DOHH2 (cell line): ENCODE measurements around the gene EFS.

Experiments used
- H3F3A ChIP-seq: fragments of 200-600 bp; sonication (generic), shearing (Covaris generic); 2 replicates; pipeline ENCODE4 v1.6.0; 2016; ENCODE audit warnings: antibody characterized with exemption, mild to moderate bottlenecking; ENCODE audit not compliant: control insufficient read depth, insufficient read depth
- H3K27ac ChIP-seq: fragments of 200-600 bp; sonication (generic); 2 replicates; pipeline ENCODE4 v1.5.1; 2014; ENCODE audit warnings: low read depth, mild to moderate bottlenecking, low read length, moderate library complexity
- H3K27me3 ChIP-seq: fragments of 200-600 bp; sonication (generic); 2 replicates; pipeline ENCODE4 v1.6.1; 2014; ENCODE audit warnings: mild to moderate bottlenecking, low read length, mixed read lengths; ENCODE audit not compliant: control insufficient read depth
- H3K36me3 ChIP-seq: fragments of 200-600 bp; sonication (generic); 2 replicates; pipeline ENCODE4 v1.6.1; 2014; ENCODE audit warnings: mild to moderate bottlenecking, low read length, moderate library complexity, mixed read lengths; ENCODE audit not compliant: control insufficient read depth
- H3K4me1 ChIP-seq: fragments of 200-600 bp; sonication (generic); 2 replicates; pipeline ENCODE4 v1.6.1; 2014; ENCODE audit warnings: mild to moderate bottlenecking, low read length, mixed read lengths; ENCODE audit not compliant: control insufficient read depth
- H3K4me2 ChIP-seq: fragments of 200-600 bp; sonication (generic); 2 replicates; pipeline ENCODE4 v1.6.0; 2014; ENCODE audit warnings: mild to moderate bottlenecking, low read length, moderate library complexity
- H3K4me3 ChIP-seq: fragments of 200-600 bp; sonication (generic); 2 replicates; pipeline ENCODE4 v1.5.1; 2014; ENCODE audit warnings: mild to moderate bottlenecking, low read length, mixed read lengths
- H3K79me2 ChIP-seq: fragments of 200-600 bp; sonication (generic); 2 replicates; pipeline ENCODE4 v1.6.1; 2014; ENCODE audit warnings: mild to moderate bottlenecking, low read length, mixed read lengths; ENCODE audit not compliant: control insufficient read depth
- H3K9me2 ChIP-seq: fragments of 200-600 bp; sonication (generic); replicated peaks from 2 replicates; pipeline ENCODE4 v1.6.1; 2014; ENCODE audit warnings: mild to moderate bottlenecking, low read length, mixed read lengths; ENCODE audit not compliant: control insufficient read depth
- H3K9me3 ChIP-seq: fragments of 200-600 bp; sonication (generic); 2 replicates; pipeline ENCODE4 v1.6.1; 2014; ENCODE audit warnings: antibody characterized with exemption, low read length, mixed read lengths; ENCODE audit not compliant: control insufficient read depth, insufficient read depth
- H4K20me1 ChIP-seq: fragments of 200-600 bp; sonication (generic); 2 replicates; pipeline ENCODE4 v1.6.0; 2014; ENCODE audit warnings: low read depth, mild to moderate bottlenecking, antibody characterized with exemption, low read length, moderate library complexity; ENCODE audit not compliant: control insufficient read depth, insufficient read depth
- CTCF ChIP-seq: fragments of 200-600 bp; sonication (generic); IDR thresholded peaks from one replicate; pipeline ENCODE4 v1.5.1; 2014; ENCODE audit warnings: antibody characterized with exemption, mild to moderate bottlenecking, low read depth, low read length; ENCODE audit not compliant: poor library complexity, severe bottlenecking
- EZH2phosphoT487 ChIP-seq: fragments of 200-600 bp; sonication (generic); IDR thresholded peaks from 2 replicates; pipeline ENCODE4 v1.6.1; 2017; ENCODE audit warnings: borderline replicate concordance, mild to moderate bottlenecking, antibody characterized with exemption, low read length, moderate library complexity, mixed read lengths

Gene EFS

GRCh38 chr14:23379366-23380196 lies 14.6 kb upstream of the EFS start:
- Histone ChIP-seq H3K4me1 (no peaks in the 10 kb centered on the region), H3K4me3 (no peak overlapping the region), H4K20me1 (no peaks in the 10 kb centered on the region), H3K27ac (no peak overlapping the region), H3K4me2 (no peak overlapping the region), H3K36me3 (no peaks in the 10 kb centered on the region), H3K9me3 (no peaks in the 10 kb centered on the region), H3F3A (no peaks in the 10 kb centered on the region), H3K79me2 (no peaks in the 10 kb centered on the region), H3K9me2 (no peaks in the 10 kb centered on the region), H3K27me3 (0 out of 2 replicates have a peak, but pooled peaks cover 2% of the 10 kb centered on the region)
- TF ChIP-seq EZH2phosphoT487 (no peak), CTCF (peak; percentile 97)

GRCh38 chr14:23378612-23379220 lies 13.7 kb upstream of the EFS start:
- TF ChIP-seq EZH2phosphoT487 (no peak), CTCF (no peak)
- Histone ChIP-seq H3K27ac (no peak overlapping the region), H3K27me3 (0 out of 2 replicates have a peak, but pooled peaks cover 2% of the 10 kb centered on the region), H3K4me3 (no peak overlapping the region), H3K4me1 (no peaks in the 10 kb centered on the region), H3K4me2 (no peak overlapping the region), H3F3A (no peaks in the 10 kb centered on the region), H3K9me2 (no peaks in the 10 kb centered on the region), H3K36me3 (no peaks in the 10 kb centered on the region), H3K9me3 (no peaks in the 10 kb centered on the region), H3K79me2 (no peaks in the 10 kb centered on the region), H4K20me1 (no peaks in the 10 kb centered on the region)

GRCh38 chr14:23377573-23378563 lies 12.9 kb upstream of the EFS start:
- Histone ChIP-seq H3K36me3 (no peaks in the 10 kb centered on the region), H3K4me3 (no peak overlapping the region), H3K79me2 (no peaks in the 10 kb centered on the region), H3K27ac (no peak overlapping the region), H3K9me3 (no peaks in the 10 kb centered on the region), H3K4me2 (no peak overlapping the region), H3F3A (no peaks in the 10 kb centered on the region), H3K27me3 (0 out of 2 replicates have a peak, but pooled peaks cover 2% of the 10 kb centered on the region), H3K9me2 (no peaks in the 10 kb centered on the region), H4K20me1 (no peaks in the 10 kb centered on the region), H3K4me1 (0 out of 2 replicates have a peak, but pooled peaks cover under 1% of the 10 kb centered on the region)
- TF ChIP-seq CTCF (no peak), EZH2phosphoT487 (no peak)
